ENCODE measurements around the gene RNF25.

RNF25 gene

GRCh38 chr2:218671654-218672566 lies at the start of gene RNF25, which contains the start of gene STK36:
RNF25 (minus strand) TSS chr2:218672002; CDS start chr2:218671970, 32 bp downstream.
STK36 (plus strand) TSS chr2:218672086; CDS start chr2:218672830, 744 bp downstream.
- DNase-seq, result peak; percentile 93

- DNase-seq, result no peak
These were observed 49.7 kb upstream of the RNF25 start for GRCh38 chr2:218721488-218721887.

- no peak for DNase-seq
These were observed 48.5 kb upstream of the RNF25 start for GRCh38 chr2:218720048-218721041.

- DNase-seq, result no peak
These were observed 47.7 kb upstream of the RNF25 start for GRCh38 chr2:218719457-218719856.

- no peak for DNase-seq
These were observed 46.3 kb upstream of the RNF25 start for GRCh38 chr2:218718058-218718457.

GRCh38 chr2:218717262-218717661 lies 45.5 kb upstream of the RNF25 start:
- no peak for DNase-seq

- no peak for DNase-seq
These were observed 44.3 kb upstream of the RNF25 start for GRCh38 chr2:218716070-218716469.

- no peak for DNase-seq
These were observed 42.1 kb upstream of the RNF25 start for GRCh38 chr2:218713922-218714321.

GRCh38 chr2:218711550-218711929 lies 39.7 kb upstream of the RNF25 start:
- DNase-seq, result no peak

GRCh38 chr2:218710687-218711549 lies 39.1 kb upstream of the RNF25 start, which contains the start of gene TTLL4:
TTLL4 (plus strand) TSS chr2:218710835; CDS start chr2:218737677, 26,842 bp downstream.
- DNase-seq, result peak; percentile 99

- no peak for DNase-seq
These were observed 38.5 kb upstream of the RNF25 start for GRCh38 chr2:218710334-218710686.

- DNase-seq, result no peak
These were observed 38.1 kb upstream of the RNF25 start for GRCh38 chr2:218709908-218710307.

- no peak for DNase-seq
These were observed 36.3 kb upstream of the RNF25 start for GRCh38 chr2:218708086-218708485.

GRCh38 chr2:218703341-218703740 lies 31.5 kb upstream of the RNF25 start:
- no peak for DNase-seq

- DNase-seq, result no peak
These were observed 30.0 kb upstream of the RNF25 start for GRCh38 chr2:218701806-218702205.

GRCh38 chr2:218698885-218699284 lies 27.1 kb upstream of the RNF25 start:
- no peak for DNase-seq

GRCh38 chr2:218694405-218695145 lies 22.8 kb upstream of the RNF25 start:
- DNase-seq, result no peak

GRCh38 chr2:218691234-218691633 lies 19.4 kb upstream of the RNF25 start:
- DNase-seq, result no peak

- peak; percentile 65 for DNase-seq
These were observed 15.7 kb upstream of the RNF25 start for GRCh38 chr2:218687400-218688060.

- no peak for DNase-seq
These were observed 8.3 kb upstream of the RNF25 start for GRCh38 chr2:218680061-218680460.

GRCh38 chr2:218679119-218679518 lies 7.3 kb upstream of the RNF25 start:
- DNase-seq, result no peak

Data from left hindlimb (tissue), 1 donor.